NCI-H446 treated with DMSO at 0.1 percent for 48 hours (cell line): ENCODE data around the gene SH3GLB1.

ENCODE experiments used
- DNase-seq: peaks from one replicate; lab custom pipeline; 2025; lab: John Stamatoyannopoulos, UW

The SH3GLB1 gene

GRCh38 chr1:86774305-86775295, 70.2 kb downstream of the SH3GLB1 start:
- peak; percentile 90 for DNase-seq

GRCh38 chr1:86775395-86775794, 71.0 kb downstream of the SH3GLB1 start:
- no peak for DNase-seq

- no peak for DNase-seq
These were observed 71.7 kb downstream of the SH3GLB1 start for GRCh38 chr1:86776108-86776507.

- no peak for DNase-seq
These were observed 74.3 kb downstream of the SH3GLB1 start for GRCh38 chr1:86778569-86779239.

- DNase-seq: no peak
These were observed 75.2 kb downstream of the SH3GLB1 start for GRCh38 chr1:86779308-86780191.

- DNase-seq: no peak
These were observed 78.1 kb downstream of the SH3GLB1 start for GRCh38 chr1:86782482-86782881.

GRCh38 chr1:86787621-86788020, 83.2 kb downstream of the SH3GLB1 start:
- no peak for DNase-seq

GRCh38 chr1:86788300-86789206, 84.2 kb downstream of the SH3GLB1 start:
- peak; percentile 36 for DNase-seq

GRCh38 chr1:86795316-86795715, 90.9 kb downstream of the SH3GLB1 start:
- no peak for DNase-seq
